Esophagus mucosa (tissue), 1 donor: Measurements from ENCODE around the gene HMGCLL1. TPM values are rescaled to one million over a fixed set of nuclear protein-coding genes. Genes with fewer than 3 reads are reported as not detected.

Source experiments
- ATAC-seq: fragments of 200-7000 bp; cut with Tn5 transposase; one replicate; pipeline ENCODE4 v1.9.1; 2020
- total RNA-seq: library from RNA; stranded (reverse); gene quantifications from one replicate; pipeline ENCODE4 v1.2.4, GENCODE V29; 2023
- donor health status: DM: yes; HTN: yes; CAD: no.

The HMGCLL1 gene
- not detected for total RNA-seq

DNA sequence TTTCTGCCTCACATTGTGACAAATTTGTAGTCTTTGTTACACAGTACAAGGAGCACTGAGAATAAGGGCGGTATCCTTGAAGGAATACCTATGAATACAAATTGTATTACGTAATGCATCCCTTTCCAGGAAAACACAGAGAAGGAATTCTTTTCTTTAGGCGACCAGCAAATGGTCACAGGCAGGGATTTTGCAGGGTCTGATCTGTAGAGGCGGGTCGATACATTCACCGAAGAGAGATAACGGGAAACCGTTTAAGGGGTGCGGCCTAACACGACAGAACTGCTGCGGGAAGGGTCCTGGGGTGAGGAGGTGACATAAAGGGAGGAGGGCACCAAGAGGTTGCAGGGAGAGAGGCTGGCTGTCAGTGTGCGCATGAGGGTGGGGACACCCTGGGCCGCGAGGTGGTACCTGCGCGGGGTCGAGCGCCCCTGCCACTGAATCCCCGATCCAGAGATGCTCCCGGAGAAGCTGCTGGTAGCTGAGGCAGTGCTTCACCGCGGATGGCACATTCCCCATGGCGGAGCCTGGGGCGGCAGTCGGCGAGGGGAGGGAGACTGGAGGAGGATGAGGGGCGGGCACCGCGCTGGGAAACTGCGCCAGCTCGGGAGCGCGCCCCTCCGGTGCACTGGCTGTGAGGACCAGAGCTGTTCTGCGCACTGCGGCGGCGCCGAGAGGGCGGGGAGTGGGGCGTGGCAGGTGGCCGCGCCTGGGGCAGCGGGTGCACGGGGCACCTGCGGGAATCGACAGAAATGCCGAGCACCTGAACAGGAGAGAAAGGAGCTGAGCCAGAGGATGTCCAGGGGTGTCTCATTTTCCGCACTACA is at the start of gene HMGCLL1:
TSS of gene HMGCLL1 (minus strand) at position 656 of the 827 bp plus-strand sequence. CDS start at position 519, 137 bp downstream.
- peak; percentile 41 for ATAC-seq

DNA sequence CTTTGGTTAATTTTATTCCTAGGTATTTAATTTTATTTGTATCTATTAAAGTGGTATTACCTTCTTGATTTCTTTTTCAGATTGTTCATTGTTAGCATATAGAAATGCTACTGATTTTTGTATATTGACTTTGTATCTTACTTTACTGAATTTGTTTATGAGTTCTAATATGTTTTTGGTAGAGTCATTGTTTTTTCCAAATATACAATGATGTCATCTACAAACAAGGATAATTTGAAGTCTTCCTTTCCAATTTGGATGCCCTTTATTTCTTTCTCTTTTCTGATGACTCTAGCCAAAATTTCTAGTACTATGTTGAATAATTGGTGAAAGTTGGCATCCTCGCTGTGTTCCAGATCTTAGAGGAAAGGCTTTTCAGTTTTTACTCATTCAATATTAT is 43.0 kb upstream of the HMGCLL1 start:
- no peak for ATAC-seq

DNA sequence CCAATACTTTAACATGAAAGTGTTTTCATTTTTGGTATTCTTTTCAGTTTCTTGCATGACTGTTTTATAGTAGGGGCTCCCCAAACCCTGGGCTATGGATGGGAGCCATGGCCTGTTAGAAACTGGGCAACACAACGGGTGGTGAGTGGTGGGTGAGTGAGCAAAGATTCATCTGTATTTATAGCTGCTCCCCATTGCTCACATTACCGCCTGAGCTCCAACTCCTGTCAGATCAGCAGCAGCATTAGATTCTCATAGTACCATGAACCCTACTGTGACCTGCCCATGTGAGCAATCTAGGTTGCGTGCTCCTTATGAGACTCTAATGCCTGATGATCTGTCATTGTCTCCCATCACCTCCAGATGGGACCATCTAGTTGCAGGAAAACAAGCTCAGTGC is 42.3 kb upstream of the HMGCLL1 start:
- no peak for ATAC-seq

DNA sequence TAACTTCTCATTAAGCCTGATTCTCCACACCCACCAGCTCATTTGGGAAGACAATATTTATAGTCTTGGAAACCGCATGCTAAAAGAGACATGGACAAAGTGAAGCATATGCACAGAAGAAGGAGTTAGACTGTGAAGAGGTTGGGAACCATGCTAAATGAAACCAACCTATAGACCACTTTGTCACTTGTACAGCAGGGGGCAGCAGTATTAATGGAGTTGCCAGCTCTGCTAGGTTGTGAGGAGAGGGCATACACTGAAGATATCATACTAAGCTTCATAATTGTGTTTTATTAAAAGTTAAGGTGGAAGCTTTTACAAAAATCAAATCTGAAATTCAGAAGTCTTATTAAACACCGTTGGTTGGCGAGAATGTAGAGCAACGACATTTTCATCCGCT is 38.3 kb upstream of the HMGCLL1 start:
- ATAC-seq, result peak; percentile 46

DNA sequence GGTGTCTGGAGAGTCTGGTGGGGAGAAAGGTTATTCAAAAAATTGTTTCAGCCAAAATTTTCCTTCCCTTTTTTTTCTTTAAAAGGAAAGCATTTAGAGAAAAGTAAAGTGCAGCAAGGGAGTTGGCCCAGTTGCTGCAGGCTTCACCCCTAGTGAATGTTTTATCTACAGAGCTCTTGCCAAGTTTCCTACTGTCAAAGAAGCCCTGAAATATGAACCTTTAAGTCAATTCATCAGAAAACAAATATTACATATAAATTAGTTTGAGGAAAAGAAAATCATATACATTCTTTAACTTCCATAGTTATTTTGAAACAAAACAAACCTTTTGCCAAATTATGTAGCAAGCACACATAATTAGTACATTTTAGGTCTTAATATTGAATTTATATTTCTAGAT is 25.0 kb upstream of the HMGCLL1 start:
- no peak for ATAC-seq

DNA sequence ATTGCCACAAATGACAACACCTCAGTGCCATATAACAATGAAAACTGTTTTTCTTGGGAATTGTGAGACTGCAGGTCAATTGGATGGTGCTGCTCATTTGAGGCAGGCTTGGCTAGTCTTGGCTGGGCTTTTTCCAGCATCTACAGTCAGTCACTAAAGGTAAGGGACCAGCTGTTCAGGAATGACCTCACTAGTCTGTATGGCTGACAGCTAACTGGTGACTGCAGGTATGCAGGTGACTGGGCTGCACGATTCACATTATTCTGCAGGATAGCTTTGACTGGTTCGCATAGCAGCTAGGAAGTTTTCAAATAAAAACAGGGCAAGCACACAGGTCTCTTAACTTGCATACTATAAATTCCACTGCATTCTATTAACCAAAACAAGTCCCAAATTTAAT is 22.1 kb upstream of the HMGCLL1 start:
- ATAC-seq, result no peak

DNA sequence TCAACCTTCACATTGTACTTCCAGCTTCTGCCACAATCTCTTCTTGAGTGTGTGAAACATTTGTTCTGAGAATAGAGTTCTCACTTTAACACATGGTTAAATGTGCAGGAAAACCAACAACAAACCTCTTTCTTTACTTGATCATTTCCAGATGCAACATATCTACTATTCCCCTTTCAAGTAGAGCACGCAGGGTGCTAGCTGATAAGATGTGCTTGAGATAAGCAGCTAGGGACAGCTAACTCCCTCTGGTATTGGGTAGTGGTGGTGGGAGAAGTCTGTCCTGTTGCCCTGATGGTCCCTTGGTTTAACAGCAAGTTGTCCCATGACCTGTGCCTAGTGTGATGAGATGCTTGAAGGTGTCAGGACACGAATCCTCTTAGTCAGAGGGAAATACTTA is 15.4 kb upstream of the HMGCLL1 start:
- ATAC-seq, result no peak

DNA sequence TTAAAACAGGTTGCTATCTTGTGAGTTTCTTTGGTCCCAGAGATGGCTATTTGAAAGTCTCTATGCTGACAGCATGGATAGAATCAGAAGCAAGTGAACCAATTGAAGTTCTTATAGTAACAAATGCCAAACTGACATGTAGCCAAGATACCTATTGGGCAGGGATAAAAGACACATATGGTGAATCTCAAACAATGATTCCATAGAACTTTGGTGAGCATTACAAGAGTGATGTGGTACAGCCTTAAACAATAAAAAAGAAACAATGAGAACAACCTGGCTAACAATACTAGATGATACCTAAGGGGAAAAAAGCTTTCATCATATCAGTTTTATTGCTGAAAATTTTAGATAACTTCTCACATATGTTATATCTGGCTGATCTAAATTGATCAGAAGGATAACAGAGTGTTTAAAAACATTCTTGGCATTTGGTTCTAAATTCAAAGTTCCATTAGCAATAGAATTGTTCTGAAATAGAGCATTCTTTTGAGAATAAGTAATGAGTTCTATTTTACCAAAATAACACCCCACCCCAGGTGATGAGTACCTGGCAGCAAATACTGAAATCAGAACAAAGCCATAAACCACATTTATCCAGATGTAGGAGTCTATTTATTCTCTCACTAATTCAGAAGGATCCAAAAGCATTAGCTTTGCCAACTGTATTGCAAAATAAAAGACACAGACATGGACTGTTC is 5.8 kb upstream of the HMGCLL1 start:
- no peak for ATAC-seq

DNA sequence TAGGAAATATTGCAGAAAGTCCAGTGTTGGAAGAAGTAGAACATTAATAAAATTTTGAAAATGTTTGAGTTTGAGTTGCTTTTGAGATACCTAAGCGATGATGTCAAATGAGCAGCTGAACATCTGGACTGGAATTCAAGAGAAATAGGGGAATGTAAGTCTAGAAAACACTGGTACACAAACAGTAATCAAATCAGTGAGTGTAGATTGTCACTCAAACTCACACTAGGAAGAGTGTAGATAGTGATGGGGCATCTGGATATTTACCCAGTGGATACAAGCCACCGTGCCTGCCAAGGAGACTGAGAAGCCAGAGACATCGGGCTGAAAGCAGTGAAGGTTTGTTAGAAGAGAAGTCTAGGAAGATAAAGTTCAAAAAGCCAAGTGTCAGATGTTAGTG is 2.2 kb downstream of the HMGCLL1 start:
- no peak for ATAC-seq

DNA sequence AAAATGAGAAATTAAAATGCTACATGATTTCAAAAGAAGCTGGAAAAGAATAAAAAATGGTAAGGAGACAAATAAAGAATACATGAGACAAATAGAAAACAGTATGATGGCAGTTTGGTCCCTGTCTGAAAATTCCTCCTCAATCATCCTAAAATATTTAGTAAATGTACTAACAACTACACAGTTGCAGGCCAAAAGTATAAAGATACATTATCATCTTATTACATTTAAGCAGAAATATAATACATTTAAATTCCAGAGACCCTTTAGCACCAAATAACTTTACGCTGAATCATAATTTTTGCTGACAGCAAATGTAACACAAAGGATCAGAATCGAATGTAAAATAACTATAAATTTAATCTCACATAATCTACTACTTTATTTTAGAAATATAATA is 4.4 kb downstream of the HMGCLL1 start:
- ATAC-seq, result no peak

DNA sequence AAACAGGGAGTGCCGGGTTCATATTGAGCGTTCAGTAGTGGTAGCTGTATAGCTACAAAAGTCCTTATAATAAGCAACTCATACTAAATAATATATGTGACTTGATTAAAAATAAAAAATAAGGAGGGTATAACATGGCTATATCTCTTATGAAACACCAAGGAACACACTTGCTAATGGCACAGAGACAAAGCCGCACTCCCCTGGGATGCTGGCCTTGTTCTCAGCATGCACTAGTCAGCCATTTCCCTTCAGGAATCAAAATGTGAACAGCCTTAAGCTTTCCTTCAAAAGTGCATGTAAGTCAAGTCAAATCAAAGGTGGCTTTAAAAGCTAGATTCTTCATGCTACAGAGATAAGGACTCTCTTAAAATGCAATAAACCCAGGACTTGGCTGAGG is 9.4 kb downstream of the HMGCLL1 start:
- ATAC-seq, result no peak

DNA sequence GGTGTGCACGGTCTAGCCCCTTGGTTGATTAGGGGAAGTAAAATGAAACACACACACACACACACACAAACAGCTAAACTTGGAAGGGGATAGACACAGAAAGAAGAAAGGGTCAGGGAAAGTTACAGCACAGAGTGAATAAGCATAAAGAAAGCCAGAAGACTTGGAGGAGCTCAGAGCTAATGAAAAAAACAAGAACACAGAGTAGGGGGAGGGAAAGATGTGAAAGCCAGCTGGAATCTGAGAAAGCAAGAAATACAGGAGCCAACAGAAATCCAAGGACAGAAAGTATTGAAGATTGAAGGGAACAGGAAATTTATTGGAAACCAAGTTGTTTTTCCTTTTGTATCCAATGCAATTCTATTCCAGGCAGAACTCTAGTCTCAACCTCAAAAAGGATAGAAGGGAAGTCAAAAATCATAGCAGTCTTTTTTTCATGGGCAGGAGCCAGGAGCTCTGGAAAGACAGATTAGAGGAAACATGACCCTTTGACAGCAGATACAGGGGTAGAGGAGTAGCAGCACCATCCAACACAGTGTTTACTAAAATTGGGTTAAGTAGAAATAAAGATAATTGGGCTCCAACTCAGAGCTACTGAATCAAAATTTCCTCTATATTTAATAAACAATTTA is 10.1 kb downstream of the HMGCLL1 start:
- no peak for ATAC-seq

DNA sequence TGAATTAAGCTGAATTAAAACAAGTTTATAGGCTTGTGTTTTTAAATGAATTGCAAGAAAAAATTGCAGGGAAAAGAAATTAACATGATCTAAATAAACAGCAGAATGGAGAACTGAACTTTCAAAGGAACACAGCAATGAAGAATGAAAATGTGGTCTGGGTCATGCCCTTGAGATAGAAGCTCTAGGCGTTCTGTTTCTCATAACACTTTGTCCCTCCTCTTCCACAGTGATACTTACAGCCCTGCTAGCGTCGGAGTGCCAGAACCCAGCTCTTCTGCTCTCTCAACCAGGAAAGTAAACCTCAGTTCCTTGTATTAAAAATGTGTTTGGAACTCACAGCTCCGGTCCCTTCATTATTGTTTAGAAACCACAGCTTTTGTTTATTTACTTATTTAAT is 11.4 kb downstream of the HMGCLL1 start:
- no peak for ATAC-seq

DNA sequence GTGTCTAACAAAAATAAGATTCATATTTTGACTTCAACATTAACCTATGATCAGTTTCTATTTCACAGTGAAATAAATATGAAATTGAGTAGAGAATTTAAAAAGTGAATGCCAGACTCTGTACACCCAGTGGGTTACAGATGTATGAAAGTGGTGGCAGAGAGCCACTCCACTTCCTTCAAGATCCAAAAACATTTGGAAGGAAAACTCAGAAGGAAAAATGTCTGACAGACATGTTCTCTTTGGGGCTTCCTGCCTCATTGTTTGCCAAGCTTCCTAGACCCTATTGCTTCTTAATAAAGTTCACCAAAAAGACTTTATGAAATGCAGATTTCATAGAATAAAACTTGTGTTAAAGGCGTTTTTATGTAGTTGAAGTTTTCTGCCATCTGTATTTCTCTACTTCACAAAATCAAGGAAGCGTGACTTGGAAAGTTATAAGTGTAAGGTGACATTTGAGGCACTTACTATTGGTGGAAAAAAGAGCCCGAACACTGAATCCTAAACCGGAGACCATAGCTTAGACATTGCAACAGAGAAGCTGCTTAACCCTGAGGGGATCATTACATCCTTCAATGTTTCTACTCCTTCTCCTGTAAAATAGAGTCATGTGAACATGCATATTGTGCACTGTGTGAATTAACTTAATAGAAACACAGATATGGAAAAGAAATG is 12.8 kb downstream of the HMGCLL1 start:
- ATAC-seq, result no peak

DNA sequence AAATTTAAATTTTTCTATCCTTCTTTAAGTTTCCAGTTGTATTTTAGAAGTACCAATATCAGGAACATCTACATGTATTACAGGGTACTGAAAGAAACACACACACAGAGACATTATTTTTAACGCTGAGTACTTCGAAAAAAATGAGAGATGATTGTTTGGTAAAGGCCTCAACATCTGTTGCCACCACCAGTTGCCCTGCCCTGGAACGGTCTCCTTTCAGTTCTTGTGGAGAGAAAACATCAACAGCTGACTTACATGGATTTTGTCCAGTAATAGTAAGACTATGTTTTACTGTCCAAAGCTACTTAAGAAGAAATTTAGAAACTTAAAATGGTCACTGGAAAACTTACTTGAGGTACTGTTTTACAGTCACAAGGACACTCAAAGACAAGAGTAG is 16.7 kb downstream of the HMGCLL1 start:
- ATAC-seq, result no peak

DNA sequence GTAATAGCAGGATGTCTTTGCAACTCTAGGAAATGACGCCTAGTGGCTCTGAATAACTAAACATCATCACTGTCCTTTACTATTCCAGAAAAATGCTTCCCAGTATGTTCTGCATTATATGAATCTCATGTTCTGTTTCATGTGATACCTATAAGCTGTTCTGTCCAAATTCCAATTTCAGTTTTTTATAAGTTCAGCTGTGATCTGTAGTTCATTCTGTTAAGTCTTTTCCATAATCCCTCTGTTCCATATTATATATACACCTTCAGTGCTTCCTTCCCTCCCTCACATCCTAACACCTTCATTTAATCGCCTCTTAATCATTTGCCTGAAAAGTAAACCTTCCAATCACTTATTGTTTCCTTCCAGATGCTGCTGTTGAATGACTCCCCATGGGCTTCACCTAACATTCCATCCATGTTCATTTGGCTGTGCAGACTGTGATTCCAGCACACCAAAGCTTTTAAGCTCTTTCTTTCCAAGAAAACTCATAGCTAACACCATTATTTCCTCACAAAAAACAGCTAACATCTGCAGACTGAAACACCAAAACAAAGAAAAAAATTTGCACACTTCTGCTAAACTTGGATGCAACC is 18.6 kb downstream of the HMGCLL1 start:
- ATAC-seq, result no peak

DNA sequence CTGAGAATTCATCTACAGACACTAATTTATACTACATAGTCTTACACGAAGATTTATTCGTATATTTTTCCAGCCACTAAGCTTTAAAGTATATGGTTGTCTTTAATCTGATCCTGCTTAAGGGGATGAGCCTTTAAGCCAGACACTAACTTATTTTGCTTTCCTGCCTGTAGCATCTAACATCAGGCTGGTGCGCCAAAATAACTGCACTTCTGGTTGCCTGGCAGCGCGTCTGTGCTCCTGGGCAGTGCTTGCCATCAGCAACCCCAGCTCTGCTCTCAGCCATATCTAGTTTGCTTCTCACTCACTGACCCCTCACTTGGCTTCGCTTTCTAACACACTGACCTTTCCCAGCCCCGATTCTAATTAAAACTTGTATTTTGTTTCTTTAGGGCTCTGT is 21.8 kb downstream of the HMGCLL1 start:
- no peak for ATAC-seq

DNA sequence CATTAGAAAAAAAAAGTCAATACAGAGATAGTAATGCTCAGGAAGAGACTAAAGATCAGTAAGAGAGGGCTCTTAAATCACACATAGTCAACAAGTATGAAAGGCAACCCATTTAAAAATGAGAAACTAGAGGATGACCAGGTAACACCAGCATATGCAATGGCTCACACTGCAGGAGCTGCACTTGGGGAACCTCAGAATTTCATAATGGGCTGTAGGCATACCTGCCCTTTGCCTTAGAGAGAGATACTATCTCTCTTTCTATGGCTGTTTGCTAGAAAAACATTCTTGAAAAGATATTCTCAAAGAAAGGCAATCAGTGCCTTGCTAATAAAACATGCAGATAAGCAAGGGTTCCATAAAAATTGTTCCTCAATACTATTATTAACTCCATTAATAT is 33.2 kb downstream of the HMGCLL1 start:
- no peak for ATAC-seq

DNA sequence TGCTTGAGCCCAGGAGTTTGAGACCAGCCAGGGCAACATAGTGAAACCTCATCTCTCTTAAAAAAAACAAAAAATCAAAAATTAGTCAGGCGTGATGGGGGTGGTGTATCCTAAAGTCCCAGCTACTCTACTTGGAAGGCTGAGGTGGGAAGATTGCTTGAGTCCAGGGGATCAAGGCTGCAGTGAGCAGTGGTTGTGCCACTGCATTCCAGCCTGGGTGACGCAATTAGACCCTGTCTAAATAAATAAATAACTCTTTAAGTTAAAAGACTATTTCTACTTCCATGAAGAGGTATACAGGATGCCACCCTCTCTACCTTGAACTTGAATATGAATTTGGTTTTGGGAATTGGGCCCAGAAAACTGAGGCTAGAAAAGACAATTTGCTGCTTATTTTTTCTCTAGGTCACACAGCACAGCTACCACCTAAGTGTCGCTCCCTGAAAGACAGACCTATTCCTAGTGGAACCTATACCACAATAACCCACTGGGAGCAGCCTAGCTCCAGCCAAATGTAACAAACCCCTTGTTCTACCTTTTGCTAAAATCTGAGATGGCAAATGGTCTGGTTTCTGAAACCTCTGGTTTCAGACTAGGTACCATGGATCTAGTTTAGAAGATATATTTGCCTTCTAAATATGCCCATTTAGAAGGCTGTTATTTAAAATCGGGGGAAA is 35.2 kb downstream of the HMGCLL1 start:
- no peak for ATAC-seq

DNA sequence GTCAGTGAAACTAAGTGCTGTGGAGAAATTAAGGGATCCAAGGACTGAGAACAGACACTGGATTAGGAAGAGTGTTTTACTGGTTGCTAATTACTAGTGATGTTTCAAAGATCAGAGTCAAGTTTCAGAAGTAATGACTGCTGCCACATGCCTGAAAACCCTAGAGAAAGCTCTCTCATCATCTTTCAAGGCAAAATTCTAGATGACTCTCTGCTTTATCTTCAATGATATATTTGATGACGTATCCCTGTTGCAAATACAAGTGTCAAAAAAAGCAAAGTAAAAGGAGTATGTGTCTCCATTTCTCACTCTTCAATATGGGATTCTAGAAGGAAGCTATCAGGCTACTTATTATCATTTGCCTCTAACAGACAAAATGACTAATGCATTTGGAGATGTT is 38.0 kb downstream of the HMGCLL1 start:
- ATAC-seq, result no peak

DNA sequence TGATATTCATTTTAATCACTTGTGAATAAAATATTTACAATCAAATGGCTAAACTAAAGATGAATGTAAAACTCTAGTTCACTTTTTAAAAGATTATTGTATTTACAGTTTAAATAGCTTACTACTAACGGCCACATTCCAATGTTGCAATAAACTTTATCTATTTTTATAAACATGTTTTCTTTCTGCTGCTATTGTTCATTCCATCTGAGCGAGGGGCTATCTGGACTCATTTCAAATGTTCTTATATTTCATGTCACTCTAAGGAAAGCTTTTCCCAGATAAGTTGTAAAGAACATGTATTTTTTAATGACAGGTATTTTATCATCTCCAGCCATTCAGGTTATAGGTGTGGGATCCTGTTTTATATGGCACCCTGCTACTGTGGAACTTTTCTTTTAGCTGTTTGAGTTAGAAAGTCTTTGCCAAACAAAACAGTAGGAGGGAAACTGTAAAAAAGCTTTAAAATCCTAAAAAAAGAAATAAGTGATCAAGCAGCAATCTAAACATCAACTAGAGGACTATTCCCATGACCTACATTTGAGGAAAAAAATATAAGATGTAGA is 42.5 kb downstream of the HMGCLL1 start:
- ATAC-seq, result no peak

DNA sequence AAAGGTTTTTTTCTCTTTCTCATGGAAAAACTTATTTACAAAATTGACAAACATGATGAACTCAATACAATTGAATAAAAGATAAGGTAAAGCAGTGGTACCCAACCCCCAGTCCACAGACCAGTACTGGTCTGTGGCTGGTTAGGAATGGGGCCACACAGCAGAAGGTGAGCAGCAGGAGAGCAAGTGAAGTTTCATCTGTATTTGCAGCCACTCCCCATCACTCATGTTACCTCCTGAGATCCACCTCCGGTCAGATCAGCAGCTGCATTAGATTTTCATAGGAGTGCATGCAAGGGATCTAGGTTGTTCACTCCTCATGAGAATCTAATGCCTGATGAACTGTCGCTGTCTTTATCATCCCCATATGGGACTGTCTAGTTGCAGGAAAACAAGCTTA is 47.5 kb downstream of the HMGCLL1 start:
- no peak for ATAC-seq
